ENCODE measurements around the gene ETV3L. TPM values are rescaled to one million over a fixed set of nuclear protein-coding genes. Genes with fewer than 3 reads are reported as not detected.
"Not testable (repeated sequence)": the region's sequence is repeated elsewhere in the genome, so short reads cannot be mapped to it uniquely, and the experiment has no call there.

The ETV3L gene
- total RNA-seq, 2 experiments from 2014 or later, result not detected

GRCh38 chr1:157098987-157099632 lies 498 bp downstream of the ETV3L start:
- intact Hi-C loops (cut with micrococcal nuclease); DNase-seq; H3K4me3 Mint-ChIP-seq; H3K9me3 Mint-ChIP-seq; H3K27me3 Mint-ChIP-seq; H3K36me3 Mint-ChIP-seq; H3K27ac Mint-ChIP-seq; H3K4me1 Mint-ChIP-seq (ENCODE audit: low read depth); POLR2A ChIA-PET: not testable (repeated sequence)
- CTCF ChIA-PET, result interaction anchor here (1.4 to 1.9 kb wide), 3 partner anchors 9 to 11 kb away, joined by 3 to 10 read pairs (median 5); no protein-coding TSS in a partner anchor

DNA sequence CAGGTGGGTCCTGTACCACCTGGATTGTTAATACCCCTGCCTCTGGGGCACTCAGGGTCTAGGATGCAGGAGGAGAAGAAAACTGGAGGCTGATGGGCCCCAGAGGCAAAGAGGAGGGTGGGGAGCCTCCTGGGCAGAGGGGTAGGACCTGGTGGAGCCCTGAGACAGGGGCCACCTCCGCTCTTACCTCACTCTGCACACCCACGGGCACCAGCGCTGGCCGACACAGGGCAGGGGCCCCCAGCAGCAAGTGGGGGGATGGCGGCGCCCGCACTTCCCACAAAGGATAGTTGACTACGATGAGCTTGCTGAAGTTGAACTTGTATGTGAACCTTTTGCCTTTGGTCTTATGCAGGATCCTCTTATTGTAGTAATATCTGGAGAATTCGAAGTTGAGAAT lies 1.1 kb downstream of the ETV3L start:
- intact Hi-C loops (cut with micrococcal nuclease), result no loop called here

DNA sequence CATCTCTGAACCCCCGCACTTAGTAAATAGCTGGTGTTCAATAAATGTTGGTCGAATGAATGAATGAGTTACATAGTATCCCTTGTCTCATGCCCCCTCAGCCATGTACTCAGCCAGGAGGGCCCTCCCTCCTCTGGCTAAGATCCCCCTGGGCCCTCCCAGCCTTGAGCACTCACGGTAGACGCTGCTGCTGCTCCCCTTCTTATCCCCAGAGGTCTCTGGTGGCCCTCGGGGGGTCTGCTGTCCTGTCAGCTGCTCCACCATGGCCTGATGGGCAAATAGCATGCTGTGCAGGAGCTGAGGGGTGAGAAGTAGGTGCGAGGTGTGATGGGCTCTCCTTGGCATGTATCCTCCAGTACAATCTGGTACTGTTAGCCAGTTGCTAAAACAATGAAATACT lies 1.9 kb downstream of the ETV3L start:
- Mint-ChIP-seq H3K4me3 (no peak overlapping the region), H3K9me3 (no peaks in the 10 kb centered on the region), H3K4me1 (ENCODE audit: low read depth) (peaks cover 6% of the 10 kb centered on the region), H3K27me3 (peaks cover 2% of the 10 kb centered on the region), H3K27ac (no peak overlapping the region), H3K36me3 (no peaks in the 10 kb centered on the region)
- ChIA-PET POLR2A (no interaction called here), CTCF (interaction anchor here (1.5 to 6.0 kb wide), 2 partner anchors 10 to 58 kb away, joined by 5 to 36 read pairs; no protein-coding TSS in a partner anchor)
- intact Hi-C loops (cut with micrococcal nuclease), result no loop called here
- no peak for DNase-seq

More for the DNA sequence above, 1.1 kb downstream of the ETV3L start:
- no peak for DNase-seq
- H3K4me1 Mint-ChIP-seq (ENCODE audit: low read depth), result peaks cover 6% of the 10 kb centered on the region
- no peaks in the 10 kb centered on the region for H3K9me3 Mint-ChIP-seq
- ChIA-PET CTCF (interaction anchor here (1.5 to 1.9 kb wide), 2 partner anchors 9 to 10 kb away, joined by 5 to 10 read pairs; no protein-coding TSS in a partner anchor), POLR2A (no interaction called here)
- no peak overlapping the region for H3K27ac Mint-ChIP-seq
- H3K27me3 Mint-ChIP-seq, result peaks cover 2% of the 10 kb centered on the region
- H3K36me3 Mint-ChIP-seq, result no peaks in the 10 kb centered on the region
- H3K4me3 Mint-ChIP-seq, result no peak overlapping the region

- no peak for DNase-seq
- ChIA-PET CTCF (interaction anchor here (6.0 kb wide), 1 partner anchor 59 kb away, joined by 36 read pairs; no protein-coding TSS in a partner anchor), POLR2A (no interaction called here)
- Mint-ChIP-seq H3K36me3 (no peaks in the 10 kb centered on the region), H3K27ac (no peak overlapping the region), H3K9me3 (no peaks in the 10 kb centered on the region), H3K4me3 (no peak overlapping the region), H3K4me1 (ENCODE audit: low read depth) (peaks cover 6% of the 10 kb centered on the region), H3K27me3 (no peaks in the 10 kb centered on the region)
- intact Hi-C loops (cut with micrococcal nuclease), result no loop called here
Measured at GRCh38 chr1:157096881-157097280, 2.7 kb downstream of the ETV3L start.

DNA sequence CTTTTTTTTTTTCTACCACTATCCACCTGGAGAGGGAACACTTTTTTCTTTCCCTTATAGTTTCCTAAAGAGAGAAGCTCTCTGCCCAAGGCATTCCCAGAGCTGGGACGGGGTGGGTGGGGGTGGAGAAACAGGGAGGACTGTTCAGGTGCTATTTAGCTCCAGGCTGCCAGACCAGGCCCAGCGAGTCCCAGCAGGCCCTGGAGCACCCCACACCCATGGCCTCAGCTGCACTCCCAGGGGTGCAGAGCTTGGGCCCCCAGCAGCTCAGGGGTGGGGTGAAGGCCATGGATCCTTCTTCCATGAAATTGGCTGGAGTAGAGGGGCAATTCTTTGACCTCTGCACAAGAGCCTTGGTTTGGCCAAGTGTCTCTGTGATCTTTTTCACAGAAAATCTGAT lies 4.1 kb downstream of the ETV3L start:
- no peaks in the 10 kb centered on the region for H3K9me3 Mint-ChIP-seq
- H3K4me3 Mint-ChIP-seq, result no peak overlapping the region
- DNase-seq, result no peak
- H3K4me1 Mint-ChIP-seq (ENCODE audit: low read depth), result peaks cover 6% of the 10 kb centered on the region
- ChIA-PET CTCF (interaction anchor here (6.0 kb wide), 1 partner anchor 60 kb away, joined by 36 read pairs; no protein-coding TSS in a partner anchor), POLR2A (no interaction called here)
- H3K27me3 Mint-ChIP-seq, result no peaks in the 10 kb centered on the region
- intact Hi-C loops (cut with micrococcal nuclease), result no loop called here
- no peaks in the 10 kb centered on the region for H3K36me3 Mint-ChIP-seq
- no peak overlapping the region for H3K27ac Mint-ChIP-seq

DNA sequence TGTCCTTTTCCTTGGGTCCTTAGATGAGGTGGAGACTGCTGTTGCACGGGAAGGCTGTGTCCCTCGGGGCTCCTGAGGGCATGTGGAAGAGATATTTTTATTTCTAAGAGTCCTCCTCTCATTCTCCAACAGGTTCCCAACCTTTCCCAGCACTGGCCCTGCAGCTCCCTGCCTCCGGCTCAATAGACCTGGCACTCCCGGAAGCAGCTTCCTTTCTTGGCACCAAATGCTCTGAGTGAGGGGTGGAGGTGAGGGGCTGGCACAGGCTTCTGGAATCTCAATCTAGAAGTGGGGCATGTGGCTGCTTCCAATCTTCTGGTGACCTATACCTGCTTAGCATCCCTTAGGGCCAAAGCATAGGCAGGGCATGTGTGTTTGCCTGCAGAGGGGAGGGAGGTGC lies 4.5 kb downstream of the ETV3L start:
- DNase-seq, result no peak
- peaks cover 9% of the 10 kb centered on the region for H3K4me1 Mint-ChIP-seq (ENCODE audit: low read depth)
- intact Hi-C loops (cut with micrococcal nuclease), result no loop called here
- H3K36me3 Mint-ChIP-seq, result no peaks in the 10 kb centered on the region
- H3K27ac Mint-ChIP-seq, result no peak overlapping the region
- no peak overlapping the region for H3K4me3 Mint-ChIP-seq
- ChIA-PET CTCF (interaction anchor here (6.0 kb wide), 1 partner anchor 60 kb away, joined by 36 read pairs; no protein-coding TSS in a partner anchor), POLR2A (no interaction called here)
- no peaks in the 10 kb centered on the region for H3K9me3 Mint-ChIP-seq
- peaks cover 2% of the 10 kb centered on the region for H3K27me3 Mint-ChIP-seq

DNA sequence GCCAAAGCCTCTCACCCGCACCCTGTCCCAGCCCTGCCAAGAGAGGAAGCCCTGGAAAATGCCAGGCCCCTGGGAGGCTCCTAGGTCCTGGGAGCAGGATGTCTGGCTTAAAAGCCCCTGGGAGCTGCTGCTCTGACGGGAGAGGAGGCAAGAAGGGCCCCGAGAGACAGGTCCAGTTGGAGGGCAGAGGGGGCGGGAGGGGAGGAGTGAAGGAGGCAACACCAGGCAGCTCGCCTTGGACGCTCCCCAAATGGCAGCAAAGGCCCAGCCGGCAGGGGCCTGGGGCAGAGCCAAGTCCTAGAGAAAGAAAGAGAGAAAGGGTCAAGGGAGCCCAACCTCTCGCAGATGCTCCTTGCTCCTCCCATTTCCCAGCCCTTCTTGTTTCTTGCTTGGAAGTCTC lies 6.8 kb downstream of the ETV3L start:
- peaks cover 3% of the 10 kb centered on the region for H3K27me3 Mint-ChIP-seq
- CTCF ChIA-PET, result interaction anchor here (6.0 kb wide), 1 partner anchor 63 kb away, joined by 36 read pairs; no protein-coding TSS in a partner anchor
- intact Hi-C loops (cut with micrococcal nuclease), result loop anchor here (5.0 kb wide), 1 partner anchor 394 kb away; no protein-coding TSS in a partner anchor
- no peak overlapping the region for H3K27ac Mint-ChIP-seq
- POLR2A ChIA-PET, result no interaction called here
- no peaks in the 10 kb centered on the region for H3K9me3 Mint-ChIP-seq
- peaks cover 5% of the 10 kb centered on the region for H3K4me1 Mint-ChIP-seq (ENCODE audit: low read depth)
- no peak for DNase-seq
- no peaks in the 10 kb centered on the region for H3K36me3 Mint-ChIP-seq
- H3K4me3 Mint-ChIP-seq, result no peak overlapping the region

- peaks cover 5% of the 10 kb centered on the region for H3K4me1 Mint-ChIP-seq (ENCODE audit: low read depth)
- no peaks in the 10 kb centered on the region for H3K36me3 Mint-ChIP-seq
- H3K4me3 Mint-ChIP-seq, result no peak overlapping the region
- ChIA-PET POLR2A (no interaction called here), CTCF (interaction anchor here (1.9 to 12.4 kb wide), 4 partner anchors 21 to 80 kb away, joined by 8 to 643 read pairs (median 53); partner anchors contain the start of gene ETV3)
- H3K27me3 Mint-ChIP-seq, result peaks cover 3% of the 10 kb centered on the region
- H3K9me3 Mint-ChIP-seq, result no peaks in the 10 kb centered on the region
- intact Hi-C loops (cut with micrococcal nuclease), result loop anchor here (5.0 kb wide), 1 partner anchor 396 kb away; no protein-coding TSS in a partner anchor
- no peak for DNase-seq
- H3K27ac Mint-ChIP-seq, result no peak overlapping the region
Measured at GRCh38 chr1:157091668-157092273, 7.8 kb downstream of the ETV3L start.

DNA sequence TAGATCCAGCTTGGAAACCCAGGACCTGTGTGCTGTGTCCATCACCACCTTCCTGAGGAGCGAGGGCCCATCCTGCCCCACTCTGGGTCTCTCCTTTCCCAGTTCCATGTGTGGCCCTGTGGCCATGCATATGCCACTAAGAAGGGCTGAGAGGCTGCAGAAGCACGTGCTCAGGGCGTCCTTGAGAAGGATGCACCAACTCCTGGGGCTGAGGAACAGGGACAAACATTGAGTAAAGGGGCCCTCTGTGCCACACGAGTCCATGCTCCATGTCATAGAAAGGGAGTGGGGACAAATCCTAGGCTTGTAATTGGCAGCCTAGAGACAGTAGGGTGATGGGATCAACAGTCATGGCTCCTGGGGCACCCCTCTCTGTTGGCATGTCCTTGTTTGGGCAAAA lies 8.4 kb downstream of the ETV3L start:
- ChIA-PET CTCF (interaction anchor here (1.0 to 12.4 kb wide), 15 partner anchors 8 to 199 kb away, joined by 4 to 643 read pairs (median 10); partner anchors contain the start of genes ETV3 and ETV3L), POLR2A (no interaction called here)
- DNase-seq, result no peak
- no peaks in the 10 kb centered on the region for H3K9me3 Mint-ChIP-seq
- no peaks in the 10 kb centered on the region for H3K36me3 Mint-ChIP-seq
- peaks cover 3% of the 10 kb centered on the region for H3K27me3 Mint-ChIP-seq
- no peak overlapping the region for H3K27ac Mint-ChIP-seq
- intact Hi-C loops (cut with micrococcal nuclease), result loop anchor here (5.0 kb wide), 1 partner anchor 396 kb away; no protein-coding TSS in a partner anchor
- H3K4me3 Mint-ChIP-seq, result no peak overlapping the region
- peaks cover 5% of the 10 kb centered on the region for H3K4me1 Mint-ChIP-seq (ENCODE audit: low read depth)

GRCh38 chr1:157090771-157091170 lies 8.8 kb downstream of the ETV3L start:
- ChIA-PET POLR2A (interaction anchor here (1.8 kb wide), 1 partner anchor 65 kb away, joined by 17 read pairs; no protein-coding TSS in a partner anchor), CTCF (interaction anchor here (0.7 to 12.4 kb wide), 28 partner anchors 8 to 269 kb away, joined by 3 to 643 read pairs (median 8); partner anchors contain the start of genes ETV3 and ETV3L)
- H3K4me1 Mint-ChIP-seq (ENCODE audit: low read depth), result peaks cover 5% of the 10 kb centered on the region

DNA sequence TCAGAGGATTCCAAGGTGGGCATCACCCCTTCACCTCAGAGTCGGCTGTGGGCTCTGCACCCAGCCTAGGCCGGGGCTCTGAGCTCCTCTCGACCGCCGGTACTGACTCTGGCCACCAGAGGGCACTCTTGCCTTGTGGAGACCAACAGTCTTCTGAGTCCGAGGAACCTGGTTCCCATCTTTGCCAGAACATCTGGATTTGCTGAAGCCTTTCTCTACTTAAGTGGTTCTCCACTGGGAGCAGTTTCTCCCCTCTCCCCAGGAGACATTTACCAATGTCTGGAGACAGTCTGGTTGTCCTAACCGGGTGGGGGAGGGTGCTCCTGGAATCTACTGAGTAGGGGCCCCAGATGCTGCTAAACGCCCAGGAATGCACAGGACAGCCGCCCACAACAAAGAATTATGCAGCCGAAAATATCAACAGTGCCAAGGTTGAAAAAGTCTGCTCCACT lies 9.4 kb downstream of the ETV3L start:
- Mint-ChIP-seq H3K9me3 (no peaks in the 10 kb centered on the region), H3K36me3 (no peaks in the 10 kb centered on the region), H3K4me3 (no peak overlapping the region), H3K27me3 (peaks cover 3% of the 10 kb centered on the region), H3K27ac (no peak overlapping the region), H3K4me1 (ENCODE audit: low read depth) (peaks cover 5% of the 10 kb centered on the region)
- CTCF ChIA-PET, result interaction anchor here (0.6 to 12.4 kb wide), 41 partner anchors 9 to 415 kb away, joined by 3 to 643 read pairs (median 5); partner anchors contain the start of genes ETV3 and ETV3L
- POLR2A ChIA-PET, result interaction anchor here (1.8 kb wide), 1 partner anchor 66 kb away, joined by 17 read pairs; no protein-coding TSS in a partner anchor
- peak; percentile 90 for DNase-seq
- intact Hi-C loops (cut with micrococcal nuclease), result loop anchor here (1.0 to 5.0 kb wide), 2 partner anchors 66 to 397 kb away; no protein-coding TSS in a partner anchor

More at GRCh38 chr1:157090771-157091170, 8.8 kb downstream of the ETV3L start:
- Mint-ChIP-seq H3K36me3 (no peaks in the 10 kb centered on the region), H3K27me3 (peaks cover 3% of the 10 kb centered on the region), H3K27ac (no peak overlapping the region), H3K4me3 (no peak overlapping the region), H3K9me3 (no peaks in the 10 kb centered on the region)
- intact Hi-C loops (cut with micrococcal nuclease), result loop anchor here (1.0 to 5.0 kb wide), 2 partner anchors 66 to 397 kb away; no protein-coding TSS in a partner anchor
- DNase-seq, result no peak

- Mint-ChIP-seq H3K9me3 (no peaks in the 10 kb centered on the region), H3K4me3 (no peak overlapping the region), H3K27me3 (peaks cover 3% of the 10 kb centered on the region), H3K27ac (no peak overlapping the region), H3K36me3 (no peaks in the 10 kb centered on the region), H3K4me1 (ENCODE audit: low read depth) (peaks cover 5% of the 10 kb centered on the region)
- POLR2A ChIA-PET, result interaction anchor here (1.8 kb wide), 1 partner anchor 66 kb away, joined by 17 read pairs; no protein-coding TSS in a partner anchor
- DNase-seq, result no peak
- intact Hi-C loops (cut with micrococcal nuclease), result loop anchor here (1.0 to 5.0 kb wide), 2 partner anchors 67 to 398 kb away; no protein-coding TSS in a partner anchor
- CTCF ChIA-PET, result interaction anchor here (0.6 to 12.4 kb wide), 39 partner anchors 9 to 416 kb away, joined by 3 to 643 read pairs (median 6); partner anchors contain the start of genes ETV3 and ETV3L
Measured at GRCh38 chr1:157089789-157090188, 9.8 kb downstream of the ETV3L start.

Data from activated CD4-positive, alpha-beta memory T cell treated with anti-CD3 and anti-CD28 coated beads for 36 hours (primary cell).